ENCODE measurements around the gene SH3RF3. TPM values are rescaled to one million over a fixed set of nuclear protein-coding genes. Genes with fewer than 3 reads are reported as not detected.

The SH3RF3 gene
- total and polyA plus RNA-seq, 10 of the 15 experiments (the other 5 are each of a cell fraction or from before 2014, with no cell fraction given), result 0.08 to 8.8 (median 2.3) TPM

DNA sequence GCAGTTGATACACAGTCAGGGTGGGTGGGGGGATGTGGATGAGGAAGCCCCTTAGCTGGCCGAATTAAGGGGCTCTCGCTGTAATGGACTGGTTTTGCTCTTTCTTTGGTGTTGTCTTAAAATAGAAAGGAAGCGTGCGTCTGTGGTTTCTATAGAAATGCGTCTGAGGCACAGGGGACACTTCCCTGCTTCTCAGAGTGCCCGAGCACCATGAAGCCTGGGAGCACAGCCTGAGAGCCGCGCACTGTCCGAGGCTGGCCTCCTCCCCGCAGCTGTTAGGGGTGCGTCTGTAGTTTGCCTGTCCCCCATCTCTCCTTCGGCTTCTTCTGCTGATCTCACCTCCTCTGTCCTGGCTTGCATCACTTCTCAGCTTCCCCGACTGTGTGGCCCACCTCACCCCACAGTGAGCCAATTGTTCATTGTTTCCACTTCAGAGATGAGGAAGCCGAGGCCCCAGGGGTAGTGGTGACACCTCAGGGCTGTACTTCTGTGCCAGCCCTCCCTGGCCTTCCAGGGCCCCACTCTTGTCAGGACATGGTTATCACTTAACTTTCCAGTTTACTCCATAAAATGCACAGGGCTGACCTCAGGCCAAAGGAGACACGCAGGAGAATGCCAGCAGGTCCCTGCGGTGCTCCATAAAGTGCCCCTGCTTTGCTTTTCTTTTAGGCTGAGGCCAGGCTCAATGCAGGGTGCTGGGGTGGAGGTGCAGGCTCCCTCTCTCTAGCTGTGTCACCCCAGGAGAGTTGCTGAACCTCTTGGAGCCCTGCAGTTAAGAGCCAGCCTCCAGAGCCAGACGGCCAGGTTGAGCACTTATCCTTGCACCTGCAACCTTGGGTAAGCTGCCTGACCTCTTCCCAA, 274.2 kb downstream of the SH3RF3 start:
- ChIA-PET SMC1A (ENCODE audit: uncharacterized antibody, unreplicated experiment) (interaction anchor here (0.9 kb wide), 1 partner anchor 122 kb away, joined by 3 read pairs; no protein-coding TSS in a partner anchor), POLR2A (no interaction called here), RAD21 (ENCODE audit: unreplicated experiment) (interaction anchor here (0.6 kb wide), 1 partner anchor 119 kb away, joined by 3 read pairs; no protein-coding TSS in a partner anchor), CTCF (no interaction called here)
- H3K27ac ChIP-seq (ENCODE audit: control insufficient read depth, insufficient read depth), result no peak overlapping the region
- H3K4me1 ChIP-seq (ENCODE audit: control insufficient read depth, insufficient read depth, low read length), result no peaks in the 10 kb centered on the region; the same call in 1 of the 2 replicates
- no TSS peak for BruUV-seq (replicated peaks)
- no peak for FAIRE-seq
- H3K4me3 ChIP-seq, result no peak overlapping the region
- ATAC-seq, result peak; percentile 77
- no peak overlapping the region for H3K4me2 ChIP-seq (ENCODE audit: control insufficient read depth, insufficient read depth)
- peak; percentile 12; the same call in 1 of the 2 replicates for TF ChIP-seq RUNX3 (IDR thresholded peaks at IDR 0.05; ENCODE audit: low read length)
- TF ChIP-seq BHLHE40 (IDR thresholded peaks at IDR 0.05; ENCODE audit: borderline replicate concordance in 1 of 2, low read depth in 2 of 2, low read length in 1 of 2), result peak in 1 of 2 experiments; percentile 47; a peak in 1 of 4 replicates
- TF ChIP-seq MEF2A (IDR thresholded peaks at IDR 0.05; ENCODE audit: insufficient read depth, low read depth, low read length), result no peak
- no peaks in the 10 kb centered on the region for H4K20me1 ChIP-seq (ENCODE audit: control insufficient read depth, insufficient read depth)
- 22% methylated on average over 17 of the region's 17 CpGs for WGBS (ENCODE audit: insufficient coverage, insufficient replicate concordance, low lambda C conversion rate, missing lambda C conversion rate)
- no peaks in the 10 kb centered on the region for H3K27me3 ChIP-seq (replicated peaks in 1 of 2; ENCODE audit: control insufficient read depth in 2 of 2, insufficient read depth in 2 of 2, low read length in 1 of 2)
- H3K79me2 ChIP-seq (ENCODE audit: control insufficient read depth, insufficient read depth, low read length), result no peaks in the 10 kb centered on the region
- no peak overlapping the region for H3K9ac ChIP-seq (ENCODE audit: control insufficient read depth, insufficient read depth, low read length)
- no peak overlapping the region for H2AFZ ChIP-seq (ENCODE audit: control insufficient read depth, low read depth, low read length)
- in situ Hi-C loops (cut with MboI) (loop anchor here (5.0 kb wide), 1 partner anchor 49 kb away; no protein-coding TSS in a partner anchor), intact Hi-C loops (cut with micrococcal nuclease; ENCODE audit: unreplicated experiment) (no loop called here)
- no peak for DNase-seq (ENCODE audit: low read depth, low spot score)
- H3K36me3 ChIP-seq (ENCODE audit: control insufficient read depth in 2 of 2, insufficient read depth in 2 of 2, low read length in 1 of 2), result no peaks in the 10 kb centered on the region
- no peaks in the 10 kb centered on the region for H3K9me3 ChIP-seq (replicated peaks; ENCODE audit: control insufficient read depth, insufficient read depth, low read length)

DNA sequence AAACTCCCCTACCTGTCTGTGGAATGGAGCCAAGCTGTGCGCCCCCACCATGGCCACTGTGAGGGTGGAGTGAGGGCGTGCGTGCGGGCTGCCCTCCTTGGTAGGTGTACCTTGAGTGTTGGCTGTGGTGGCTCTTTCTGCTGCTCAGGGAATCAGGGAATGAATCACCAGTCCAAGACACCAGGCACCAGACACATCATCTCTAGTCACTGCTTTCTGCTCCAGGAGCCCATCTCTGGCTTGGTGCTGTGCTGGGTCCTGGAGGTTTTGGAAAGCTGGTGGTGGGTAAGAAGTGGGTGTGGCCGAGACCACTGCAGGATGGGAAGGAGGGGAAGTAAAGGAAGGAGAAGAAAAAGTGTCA, 274.8 kb downstream of the SH3RF3 start:
- H2AFZ ChIP-seq (ENCODE audit: control insufficient read depth, low read depth, low read length), result no peak overlapping the region
- WGBS (ENCODE audit: insufficient coverage, insufficient replicate concordance, low lambda C conversion rate, missing lambda C conversion rate), result 8% methylated on average over 5 of the region's 5 CpGs
- DNase-seq (ENCODE audit: low read depth, low spot score), result no peak
- FAIRE-seq, result no peak
- in situ Hi-C loops (cut with MboI), result loop anchor here (5.0 kb wide), 1 partner anchor 48 kb away; no protein-coding TSS in a partner anchor
- ATAC-seq, result no peak; the same call in 2 of the 3 replicates
- no peaks in the 10 kb centered on the region; the same call in 1 of the 2 replicates for H3K4me1 ChIP-seq (ENCODE audit: control insufficient read depth, insufficient read depth, low read length)
- ChIA-PET POLR2A (no interaction called here), SMC1A (ENCODE audit: uncharacterized antibody, unreplicated experiment) (interaction anchor here (0.9 kb wide), 1 partner anchor 123 kb away, joined by 3 read pairs; no protein-coding TSS in a partner anchor), RAD21 (ENCODE audit: unreplicated experiment) (no interaction called here), CTCF (interaction anchor here (0.7 kb wide), 1 partner anchor 31 kb away, joined by 3 read pairs; no protein-coding TSS in a partner anchor)
- H3K27me3 ChIP-seq (replicated peaks in 1 of 2; ENCODE audit: control insufficient read depth in 2 of 2, insufficient read depth in 2 of 2, low read length in 1 of 2), result no peaks in the 10 kb centered on the region
- H3K9me3 ChIP-seq (replicated peaks; ENCODE audit: control insufficient read depth, insufficient read depth, low read length), result no peaks in the 10 kb centered on the region
- H3K4me2 ChIP-seq (ENCODE audit: control insufficient read depth, insufficient read depth), result no peak overlapping the region
- no peak overlapping the region for H3K9ac ChIP-seq (ENCODE audit: control insufficient read depth, insufficient read depth, low read length)
- H3K4me3 ChIP-seq, result no peak overlapping the region
- intact Hi-C loops (cut with micrococcal nuclease; ENCODE audit: unreplicated experiment), result no loop called here
- H4K20me1 ChIP-seq (ENCODE audit: control insufficient read depth, insufficient read depth), result no peaks in the 10 kb centered on the region
- H3K27ac ChIP-seq (ENCODE audit: control insufficient read depth, insufficient read depth), result no peak overlapping the region
- H3K36me3 ChIP-seq (ENCODE audit: control insufficient read depth in 2 of 2, insufficient read depth in 2 of 2, low read length in 1 of 2), result no peaks in the 10 kb centered on the region
- TF ChIP-seq RAD51 (IDR thresholded peaks at IDR 0.05) (no peak), NFIC (IDR thresholded peaks at IDR 0.05; ENCODE audit: low read depth, low read length) (no peak), CREM (IDR thresholded peaks at IDR 0.05; ENCODE audit: low read depth) (no peak), YY1 (IDR thresholded peaks at IDR 0.05; ENCODE audit: low read depth, low read length) (no peak), BMI1 (IDR thresholded peaks at IDR 0.05; ENCODE audit: borderline replicate concordance) (no peak), MEF2B (IDR thresholded peaks at IDR 0.05; ENCODE audit: partially characterized antibody, poor library complexity, severe bottlenecking) (no peak), ZNF24 (IDR thresholded peaks at IDR 0.05) (no peak), WRNIP1 (IDR thresholded peaks at IDR 0.05; ENCODE audit: borderline replicate concordance, low read depth, low read length) (no peak), YBX1 (IDR thresholded peaks at IDR 0.05) (no peak), TBL1XR1 (IDR thresholded peaks at IDR 0.05; ENCODE audit: low read depth, low read length) (no peak)
- TF ChIP-seq, protein P1, sequence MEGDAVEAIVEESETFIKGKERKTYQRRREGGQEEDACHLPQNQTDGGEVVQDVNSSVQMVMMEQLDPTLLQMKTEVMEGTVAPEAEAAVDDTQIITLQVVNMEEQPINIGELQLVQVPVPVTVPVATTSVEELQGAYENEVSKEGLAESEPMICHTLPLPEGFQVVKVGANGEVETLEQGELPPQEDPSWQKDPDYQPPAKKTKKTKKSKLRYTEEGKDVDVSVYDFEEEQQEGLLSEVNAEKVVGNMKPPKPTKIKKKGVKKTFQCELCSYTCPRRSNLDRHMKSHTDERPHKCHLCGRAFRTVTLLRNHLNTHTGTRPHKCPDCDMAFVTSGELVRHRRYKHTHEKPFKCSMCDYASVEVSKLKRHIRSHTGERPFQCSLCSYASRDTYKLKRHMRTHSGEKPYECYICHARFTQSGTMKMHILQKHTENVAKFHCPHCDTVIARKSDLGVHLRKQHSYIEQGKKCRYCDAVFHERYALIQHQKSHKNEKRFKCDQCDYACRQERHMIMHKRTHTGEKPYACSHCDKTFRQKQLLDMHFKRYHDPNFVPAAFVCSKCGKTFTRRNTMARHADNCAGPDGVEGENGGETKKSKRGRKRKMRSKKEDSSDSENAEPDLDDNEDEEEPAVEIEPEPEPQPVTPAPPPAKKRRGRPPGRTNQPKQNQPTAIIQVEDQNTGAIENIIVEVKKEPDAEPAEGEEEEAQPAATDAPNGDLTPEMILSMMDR (IDR thresholded peaks at IDR 0.05 in 2 of 3, conservative IDR thresholded peaks at IDR 0.05 in 1 of 3; ENCODE audit: control insufficient read depth in 2 of 3, extremely low read depth in 1 of 3, insufficient read depth in 1 of 3, low read depth in 3 of 3, low read length in 3 of 3), result no peak
- BruUV-seq (replicated peaks), result no TSS peak
- no peaks in the 10 kb centered on the region for H3K79me2 ChIP-seq (ENCODE audit: control insufficient read depth, insufficient read depth, low read length)

Data from GM12878 (cell line).